ENCODE results near the gene SSBP2.

SSBP2 gene

DNA sequence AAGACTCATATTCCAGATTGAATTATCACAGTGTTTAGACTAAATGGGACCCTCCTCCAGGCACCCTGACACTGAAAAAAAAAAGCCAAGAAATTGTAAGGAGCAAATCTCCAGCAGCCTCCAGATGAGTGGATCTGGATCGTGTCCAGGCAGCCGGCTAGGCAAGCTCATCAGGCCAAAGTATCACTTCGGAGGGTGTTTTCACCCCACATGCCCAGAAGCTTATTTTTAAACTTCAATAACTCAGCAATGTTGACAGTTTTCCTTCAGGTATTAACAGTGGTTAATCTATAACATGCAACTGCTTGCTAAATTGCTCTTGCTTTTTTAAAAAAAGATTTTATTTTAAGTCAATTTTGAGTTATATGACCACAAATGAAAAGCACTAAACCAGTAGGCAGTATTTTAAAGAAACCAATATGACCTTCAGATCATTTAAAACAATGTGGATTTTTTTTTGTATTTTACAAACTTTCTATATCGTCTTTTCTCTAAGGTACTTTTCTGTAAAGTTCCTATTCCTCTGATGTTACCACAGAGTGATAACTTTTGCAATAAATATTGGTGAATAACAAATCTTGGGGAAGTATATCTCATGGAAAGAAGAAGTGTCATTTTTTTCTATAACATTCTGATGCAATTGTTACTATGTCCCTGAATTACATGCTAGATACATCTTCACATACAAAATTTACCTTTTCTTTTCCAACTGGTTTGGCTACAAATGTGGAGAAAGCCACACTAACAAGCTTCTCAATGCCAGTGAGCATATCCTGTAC is 387.6 kb downstream of the SSBP2 start:
- DNase-seq = no peak

Data from activated gamma-delta T cell treated with Interleukin-2 at 50 U/mL for 16 hours (primary cell).